Activated naive CD4-positive, alpha-beta T cell treated with anti-CD3 and anti-CD28 coated beads, Interleukin-2, amount 50 U/mL, for 72 hours (primary cell): Measurements from ENCODE around the gene LZTFL1. TPM values are rescaled to one million over a fixed set of nuclear protein-coding genes. Genes with fewer than 3 reads are reported as not detected.
"Not testable (repeated sequence)": the region's sequence is repeated elsewhere in the genome, so short reads cannot be mapped to it uniquely, and the experiment has no call there.

Experiments
- ATAC-seq, 2 donors: fragments of 150-1000 bp; cut with Tn5 transposase; 2 replicates each; pipeline ENCODE4 v1.10.0; 2021; ENCODE audit warnings: mild to moderate bottlenecking in 2 of 2, moderate library complexity in 2 of 2
- DNase-seq, 2 donors: peaks; one replicate each; pipeline ENCODE4 v3.0.0; 2021 to 2022; ENCODE audit warnings: low spot score in 2 of 2
- H3K27ac Mint-ChIP-seq, 2 donors: one replicate each; pipeline ENCODE4 v1.8.0; 2022; ENCODE audit warnings: mild to moderate bottlenecking in 2 of 2, mixed read lengths in 2 of 2
- H3K36me3 Mint-ChIP-seq, 2 donors: one replicate each; pipeline ENCODE4 v1.8.0; 2022; ENCODE audit warnings: mixed read lengths in 2 of 2
- H3K9me3 Mint-ChIP-seq, 2 donors: one replicate each; pipeline ENCODE4 v1.8.0; 2022; ENCODE audit warnings: mixed read lengths in 2 of 2
- total RNA-seq, 2 donors: library from RNA; stranded (reverse); gene quantifications; one replicate each; pipeline ENCODE4 v1.2.3, GENCODE V29; 2022

LZTFL1 gene
- total RNA-seq, 2 donors from 2014 or later = 2.3 to 4.0 TPM

GRCh38 chr3:45871780-45872179 is 29.9 kb upstream of the LZTFL1 start:
- H3K36me3 Mint-ChIP-seq = peaks cover 0 to 7% of the 10 kb centered on the region in 2 donors
- no peaks in the 10 kb centered on the region for H3K9me3 Mint-ChIP-seq
- ATAC-seq = no peak
- DNase-seq = no peak
- no peak overlapping the region for H3K27ac Mint-ChIP-seq

- Mint-ChIP-seq H3K27ac (no peak overlapping the region), H3K36me3 (peaks cover 0 to 7% of the 10 kb centered on the region in 2 donors), H3K9me3 (no peaks in the 10 kb centered on the region)
- ATAC-seq (peak; percentile 75 to 92), DNase-seq (no peak)
Observed at GRCh38 chr3:45870099-45870498, 28.2 kb upstream of the LZTFL1 start.

GRCh38 chr3:45869638-45870037 is 27.7 kb upstream of the LZTFL1 start:
- H3K27ac Mint-ChIP-seq = no peak overlapping the region
- H3K36me3 Mint-ChIP-seq = peaks cover 0 to 7% of the 10 kb centered on the region in 2 donors
- no peak for ATAC-seq
- no peaks in the 10 kb centered on the region for H3K9me3 Mint-ChIP-seq
- DNase-seq = no peak

GRCh38 chr3:45868650-45869049 is 26.7 kb upstream of the LZTFL1 start:
- ATAC-seq (no peak), DNase-seq (no peak)
- Mint-ChIP-seq H3K9me3 (peaks cover 0 to 3% of the 10 kb centered on the region in 2 donors), H3K36me3 (peaks cover 3 to 4% of the 10 kb centered on the region in 2 donors), H3K27ac (no peak overlapping the region)

GRCh38 chr3:45868213-45868612 is 26.3 kb upstream of the LZTFL1 start:
- ATAC-seq (no peak), DNase-seq (no peak)
- Mint-ChIP-seq H3K27ac (no peak overlapping the region), H3K9me3 (peaks cover 4 to 7% of the 10 kb centered on the region in 2 donors), H3K36me3 (peaks cover 5 to 8% of the 10 kb centered on the region in 2 donors)

- Mint-ChIP-seq H3K27ac (no peak overlapping the region), H3K36me3 (peaks cover 11 to 14% of the 10 kb centered on the region in 2 donors), H3K9me3 (peaks cover 9 to 14% of the 10 kb centered on the region in 2 donors)
- DNase-seq = no peak
- ATAC-seq = no peak
Observed at GRCh38 chr3:45865563-45865962, 23.6 kb upstream of the LZTFL1 start.

GRCh38 chr3:45864760-45865519 is 23.0 kb upstream of the LZTFL1 start:
- ATAC-seq (peak; percentile 85 to 89), DNase-seq (peak in 1 of 2 donors; percentile 31)
- H3K36me3 Mint-ChIP-seq = peaks cover 11 to 14% of the 10 kb centered on the region in 2 donors
- H3K27ac Mint-ChIP-seq = no peak overlapping the region
- H3K9me3 Mint-ChIP-seq = peaks cover 9 to 14% of the 10 kb centered on the region in 2 donors

- Mint-ChIP-seq H3K27ac (no peak overlapping the region), H3K9me3 (peaks cover 12 to 19% of the 10 kb centered on the region in 2 donors), H3K36me3 (peaks cover 11 to 19% of the 10 kb centered on the region in 2 donors)
- DNase-seq = no peak
- peak; percentile 66 to 76 for ATAC-seq
Observed at GRCh38 chr3:45861043-45861719, 19.3 kb upstream of the LZTFL1 start.

GRCh38 chr3:45860481-45860880 is 18.6 kb upstream of the LZTFL1 start:
- H3K36me3 Mint-ChIP-seq = peaks cover 13 to 19% of the 10 kb centered on the region in 2 donors
- no peak overlapping the region for H3K27ac Mint-ChIP-seq
- ATAC-seq (no peak), DNase-seq (no peak)
- H3K9me3 Mint-ChIP-seq = peaks cover 12 to 23% of the 10 kb centered on the region in 2 donors

GRCh38 chr3:45858809-45859543 is 17.1 kb upstream of the LZTFL1 start:
- H3K27ac Mint-ChIP-seq = no peak overlapping the region
- peaks cover 15 to 24% of the 10 kb centered on the region in 2 donors for H3K36me3 Mint-ChIP-seq
- DNase-seq (no peak), ATAC-seq (no peak)
- peaks cover 12 to 24% of the 10 kb centered on the region in 2 donors for H3K9me3 Mint-ChIP-seq

- peaks cover 5 to 10% of the 10 kb centered on the region in 2 donors for H3K36me3 Mint-ChIP-seq
- DNase-seq, H3K27ac Mint-ChIP-seq, ATAC-seq: not testable (repeated sequence)
- H3K9me3 Mint-ChIP-seq = peaks cover 3 to 10% of the 10 kb centered on the region in 2 donors
Observed at GRCh38 chr3:45857024-45857423, 15.1 kb upstream of the LZTFL1 start.

GRCh38 chr3:45856323-45856722 is 14.4 kb upstream of the LZTFL1 start:
- DNase-seq, H3K27ac Mint-ChIP-seq, ATAC-seq: not testable (repeated sequence)
- Mint-ChIP-seq H3K36me3 (peaks cover 5 to 10% of the 10 kb centered on the region in 2 donors), H3K9me3 (peaks cover 3 to 10% of the 10 kb centered on the region in 2 donors)

- H3K36me3 Mint-ChIP-seq = peaks cover 5 to 10% of the 10 kb centered on the region in 2 donors
- no peak overlapping the region for H3K27ac Mint-ChIP-seq
- H3K9me3 Mint-ChIP-seq = peaks cover 3 to 10% of the 10 kb centered on the region in 2 donors
- DNase-seq (no peak), ATAC-seq (no peak)
Observed at GRCh38 chr3:45852828-45853227, 10.9 kb upstream of the LZTFL1 start.

- no peak for DNase-seq
- Mint-ChIP-seq H3K36me3 (no peaks in the 10 kb centered on the region), H3K9me3 (no peaks in the 10 kb centered on the region), H3K27ac (no peak overlapping the region)
- ATAC-seq = no peak
Observed at GRCh38 chr3:45848392-45848791, 6.5 kb upstream of the LZTFL1 start.

GRCh38 chr3:45844616-45845015 is 2.7 kb upstream of the LZTFL1 start:
- Mint-ChIP-seq H3K36me3 (peaks cover 0 to 4% of the 10 kb centered on the region in 2 donors), H3K9me3 (peaks cover 0 to 3% of the 10 kb centered on the region in 2 donors), H3K27ac (no peak overlapping the region)
- DNase-seq = no peak
- ATAC-seq = no peak

- peaks cover 0 to 3% of the 10 kb centered on the region in 2 donors for H3K9me3 Mint-ChIP-seq
- H3K27ac Mint-ChIP-seq = peak overlapping the region in 1 of 2 donors; percentile 93
- H3K36me3 Mint-ChIP-seq = peaks cover 0 to 4% of the 10 kb centered on the region in 2 donors
- DNase-seq (no peak), ATAC-seq (no peak)
Observed at GRCh38 chr3:45842851-45843625, 1.1 kb upstream of the LZTFL1 start.
